Thyroid gland (tissue), 4 donors: Measurements from ENCODE around the gene HYAL4. TPM values are rescaled to one million over a fixed set of nuclear protein-coding genes. Genes with fewer than 3 reads are reported as not detected.
"Not testable (repeated sequence)": the region's sequence is repeated elsewhere in the genome, so short reads cannot be mapped to it uniquely, and the experiment has no call there.

ENCODE experiments used
- DNase-seq, 2 donors: peaks; one replicate each; pipeline ENCODE4 v3.0.0-alpha.2; 2019
- H3K27ac ChIP-seq, 3 donors: fragments of 200-600 bp; sonication (generic); 1 replicate in 2 of 3; 2 replicates in 1 of 3; pipeline ENCODE4 v1.5.1; 2016 to 2019; ENCODE audit warnings: mild to moderate bottlenecking in 1 of 3, moderate library complexity in 1 of 3
- H3K27me3 ChIP-seq: fragments of 200-600 bp; sonication (generic); one replicate; pipeline ENCODE4 v1.5.1; 2019
- H3K36me3 ChIP-seq, 2 donors: fragments of 200-600 bp; sonication (generic); one replicate each; pipeline ENCODE4 v1.5.1; 2016 to 2019
- H3K4me1 ChIP-seq, 2 donors: fragments of 200-600 bp; sonication (generic); one replicate each; pipeline ENCODE4 v1.5.1; 2017 to 2019
- H3K4me3 ChIP-seq, 3 donors: fragments of 200-600 bp; sonication (generic); replicated peaks in 1 of 3; 1 replicate in 2 of 3; 2 replicates in 1 of 3; pipeline ENCODE4 v1.5.1; 2016; ENCODE audit warnings: mild to moderate bottlenecking in 1 of 3
- H3K9me3 ChIP-seq: fragments of 200-600 bp; sonication (generic); one replicate; pipeline ENCODE4 v1.5.1; 2017
- POLR2A ChIP-seq, 2 donors: fragments of 450-650 bp; IDR thresholded peaks; one replicate each; pipeline ENCODE4 v1.6.1; 2017; ENCODE audit warnings: antibody characterized with exemption in 2 of 2, mild to moderate bottlenecking in 2 of 2, moderate library complexity in 1 of 2
- WGBS, 2 donors: methylation state at CpG; one replicate each; pipeline ENCODE4 v1.1.5; 2017; 5-methylcytosine and 5-hydroxymethylcytosine counted together
- intact Hi-C: fragments of 100-400 bp; cut with DNase I; formaldehyde crosslinking; loops from one replicate; pipeline ENCODE4 v1.15.1; 2023
- total RNA-seq, 4 donors: library from RNA; depleted of rRNA; stranded (reverse); fragments of >200 nt; gene quantifications; one replicate each; pipeline ENCODE4 v1.2.3, GENCODE V29; 2016
- TF ChIP-seq, protein P1 (sequence below), 6 experiments: fragments of 200-600 bp in 3 of 6; fragments of 450-650 bp in 3 of 6; sonication (generic) in 3 of 6; IDR thresholded peaks; one replicate each; pipeline ENCODE4 v1.5.1; 2016 to 2019; ENCODE audit warnings: antibody characterized with exemption in 6 of 6, mild to moderate bottlenecking in 2 of 6, inconsistent platforms in 1 of 6, moderate library complexity in 1 of 6

Gene HYAL4
- total RNA-seq, 4 donors from 2014 or later: 0.13 to 0.89 TPM; not detected in 2

DNA sequence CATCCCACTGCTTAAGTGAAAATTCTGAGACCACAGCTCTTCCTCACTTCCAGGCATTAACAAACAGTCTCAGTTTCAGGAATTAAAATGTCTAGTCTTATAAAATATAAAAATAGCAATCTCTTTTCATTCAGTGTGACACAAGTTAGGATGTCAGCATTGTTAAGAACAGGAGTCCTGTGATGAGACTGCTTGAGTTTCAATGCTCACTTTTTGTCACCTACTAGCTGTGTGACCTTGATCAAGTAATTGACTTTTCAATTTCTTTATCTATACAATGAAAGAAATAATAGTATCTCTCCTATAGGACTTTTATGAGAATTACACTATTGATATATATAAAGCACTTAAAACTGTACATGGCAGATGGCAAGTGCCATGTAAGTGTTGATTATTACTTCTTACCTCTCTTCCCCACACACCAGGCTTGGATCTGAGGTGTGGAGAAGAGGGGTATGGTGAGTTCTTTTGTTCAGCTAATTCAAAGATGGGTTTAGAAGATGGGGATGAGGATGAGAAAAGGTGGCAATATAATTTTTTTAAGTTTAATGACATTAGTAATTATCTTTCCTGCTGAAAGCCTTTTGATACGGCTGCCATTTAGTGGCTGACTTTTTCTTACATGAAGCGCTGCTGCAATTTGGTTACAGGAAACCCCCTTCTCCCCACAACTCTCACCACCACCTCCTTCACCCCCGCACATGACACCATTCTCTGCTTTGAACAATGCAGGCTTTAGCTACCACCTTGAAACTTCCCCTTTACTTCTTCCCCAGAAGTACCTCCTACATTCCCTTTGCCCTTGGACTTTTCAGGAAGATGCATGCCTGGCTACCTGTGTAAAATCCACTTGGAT lies 20.8 kb upstream of the HYAL4 start:
- intact Hi-C loops: no loop called here
- H3K27me3 ChIP-seq: no peaks in the 10 kb centered on the region
- no peak for TF ChIP-seq POLR2A (IDR thresholded peaks at IDR 0.05)
- TF ChIP-seq, protein P1, sequence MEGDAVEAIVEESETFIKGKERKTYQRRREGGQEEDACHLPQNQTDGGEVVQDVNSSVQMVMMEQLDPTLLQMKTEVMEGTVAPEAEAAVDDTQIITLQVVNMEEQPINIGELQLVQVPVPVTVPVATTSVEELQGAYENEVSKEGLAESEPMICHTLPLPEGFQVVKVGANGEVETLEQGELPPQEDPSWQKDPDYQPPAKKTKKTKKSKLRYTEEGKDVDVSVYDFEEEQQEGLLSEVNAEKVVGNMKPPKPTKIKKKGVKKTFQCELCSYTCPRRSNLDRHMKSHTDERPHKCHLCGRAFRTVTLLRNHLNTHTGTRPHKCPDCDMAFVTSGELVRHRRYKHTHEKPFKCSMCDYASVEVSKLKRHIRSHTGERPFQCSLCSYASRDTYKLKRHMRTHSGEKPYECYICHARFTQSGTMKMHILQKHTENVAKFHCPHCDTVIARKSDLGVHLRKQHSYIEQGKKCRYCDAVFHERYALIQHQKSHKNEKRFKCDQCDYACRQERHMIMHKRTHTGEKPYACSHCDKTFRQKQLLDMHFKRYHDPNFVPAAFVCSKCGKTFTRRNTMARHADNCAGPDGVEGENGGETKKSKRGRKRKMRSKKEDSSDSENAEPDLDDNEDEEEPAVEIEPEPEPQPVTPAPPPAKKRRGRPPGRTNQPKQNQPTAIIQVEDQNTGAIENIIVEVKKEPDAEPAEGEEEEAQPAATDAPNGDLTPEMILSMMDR (IDR thresholded peaks at IDR 0.05): no peak
- H3K4me3 ChIP-seq: no peak overlapping the region
- no peaks in the 10 kb centered on the region for H3K36me3 ChIP-seq
- DNase-seq: no peak
- H3K27ac ChIP-seq: no peak overlapping the region
- no peaks in the 10 kb centered on the region for H3K4me1 ChIP-seq
- H3K9me3 ChIP-seq: no peaks in the 10 kb centered on the region
- 80 to 84% methylated on average over 3 of the region's 3 CpGs for WGBS, 2 donors

DNA sequence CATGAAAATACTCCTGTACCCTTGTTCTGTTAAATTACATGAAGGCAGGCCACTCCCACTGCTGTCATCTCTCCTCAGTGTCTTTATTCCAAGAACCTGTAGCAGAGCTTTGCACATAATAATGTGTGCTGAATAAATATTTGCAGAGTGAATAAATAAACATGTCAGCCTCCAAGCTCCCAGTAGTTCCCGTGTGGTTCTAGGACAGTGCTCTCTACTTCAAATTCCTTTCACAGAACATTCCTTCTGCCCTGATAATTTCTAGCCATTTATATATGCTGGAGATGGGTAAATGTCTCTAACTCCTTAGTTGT lies 20.3 kb upstream of the HYAL4 start:
- Histone ChIP-seq H3K27me3 (no peaks in the 10 kb centered on the region), H3K9me3 (no peaks in the 10 kb centered on the region), H3K27ac (no peak overlapping the region), H3K36me3 (no peaks in the 10 kb centered on the region), H3K4me3 (no peak overlapping the region), H3K4me1 (no peaks in the 10 kb centered on the region)
- intact Hi-C loops: no loop called here
- no peak for DNase-seq
- TF ChIP-seq POLR2A (IDR thresholded peaks at IDR 0.05): no peak
- TF ChIP-seq, protein P1 (IDR thresholded peaks at IDR 0.05): no peak
- 5 to 6% methylated on average over 1 of the region's 1 CpG for WGBS, 2 donors

DNA sequence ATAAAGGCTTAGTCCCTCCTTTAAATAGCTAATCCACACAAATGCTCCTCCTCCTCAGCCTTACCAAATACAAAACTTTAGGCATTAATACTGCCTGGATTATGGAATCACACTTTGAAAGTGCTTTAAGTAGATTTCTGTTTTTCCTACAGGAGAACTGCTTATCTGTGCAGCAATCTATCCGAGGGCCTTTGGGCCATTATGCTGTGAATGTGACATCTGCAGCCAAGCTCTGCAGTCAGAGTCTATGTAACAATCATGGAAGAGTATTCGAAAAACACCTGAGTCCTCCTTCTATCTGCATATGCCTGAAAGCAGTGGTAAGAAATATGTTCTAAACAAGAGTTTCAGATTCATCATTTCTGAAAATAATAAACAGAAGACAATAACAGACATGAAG lies 16.2 kb upstream of the HYAL4 start:
- intact Hi-C loops: no loop called here
- Histone ChIP-seq H3K27ac (no peak overlapping the region), H3K36me3 (no peaks in the 10 kb centered on the region), H3K4me3 (no peak overlapping the region), H3K27me3 (no peaks in the 10 kb centered on the region), H3K4me1 (no peaks in the 10 kb centered on the region), H3K9me3 (no peaks in the 10 kb centered on the region)
- WGBS, 2 donors: 69 to 70% methylated on average over 2 of the region's 2 CpGs
- no peak for DNase-seq
- TF ChIP-seq, protein P1 (IDR thresholded peaks at IDR 0.05): no peak
- TF ChIP-seq POLR2A (IDR thresholded peaks at IDR 0.05): no peak

DNA sequence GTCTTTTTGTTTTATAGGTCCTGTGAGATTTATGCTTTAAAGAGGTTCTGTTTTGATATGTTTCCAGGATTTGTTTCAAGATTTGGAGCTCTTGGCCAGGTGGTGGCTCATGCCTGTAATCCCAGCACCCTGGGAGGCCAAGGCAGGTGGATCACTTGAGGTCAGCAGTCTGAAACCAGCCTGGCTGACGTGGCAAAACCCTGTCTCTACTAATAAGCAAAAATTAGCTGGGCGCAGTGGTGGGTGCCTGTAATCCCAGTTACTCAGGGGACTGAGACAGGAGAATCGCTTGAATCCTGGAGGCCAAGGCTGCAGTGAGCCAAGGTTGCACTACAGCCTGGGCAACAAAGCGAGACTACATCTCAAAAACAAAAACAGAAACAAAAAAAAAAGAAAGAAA lies 8.3 kb upstream of the HYAL4 start:
- Histone ChIP-seq H3K27me3 (no peaks in the 10 kb centered on the region), H3K9me3 (no peaks in the 10 kb centered on the region)
- intact Hi-C loops: no loop called here

DNA sequence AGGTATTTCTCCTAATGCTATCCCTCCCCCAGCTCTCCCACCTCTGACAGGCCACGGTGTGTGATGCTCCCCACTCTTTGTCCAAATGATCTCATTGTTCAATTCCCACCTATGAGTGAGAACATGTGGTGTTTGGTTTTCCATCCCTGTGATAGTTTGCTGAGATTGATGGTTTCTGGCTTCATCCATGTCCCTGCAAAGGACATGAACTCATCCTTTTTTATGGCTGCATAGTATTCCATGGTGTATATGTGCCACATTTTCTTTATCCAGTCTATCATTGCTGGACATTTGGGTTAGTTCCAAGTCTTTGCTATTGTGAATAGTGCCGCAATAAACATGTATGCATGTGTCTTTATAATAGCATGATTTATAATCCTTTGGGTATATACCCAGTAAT lies 5.9 kb upstream of the HYAL4 start:
- 96 to 97% methylated on average over 2 of the region's 2 CpGs for WGBS, 2 donors
- intact Hi-C loops: not testable (repeated sequence)

More for the DNA sequence above, 8.3 kb upstream of the HYAL4 start:
- Histone ChIP-seq H3K27ac (no peak overlapping the region), H3K36me3 (no peaks in the 10 kb centered on the region), H3K4me1 (no peaks in the 10 kb centered on the region), H3K4me3 (no peak overlapping the region)
- no peak for DNase-seq
- WGBS, 2 donors: 85 to 86% methylated on average over 4 of the region's 4 CpGs
- TF ChIP-seq, protein P1 (IDR thresholded peaks at IDR 0.05): no peak
- no peak for TF ChIP-seq POLR2A (IDR thresholded peaks at IDR 0.05)

DNA sequence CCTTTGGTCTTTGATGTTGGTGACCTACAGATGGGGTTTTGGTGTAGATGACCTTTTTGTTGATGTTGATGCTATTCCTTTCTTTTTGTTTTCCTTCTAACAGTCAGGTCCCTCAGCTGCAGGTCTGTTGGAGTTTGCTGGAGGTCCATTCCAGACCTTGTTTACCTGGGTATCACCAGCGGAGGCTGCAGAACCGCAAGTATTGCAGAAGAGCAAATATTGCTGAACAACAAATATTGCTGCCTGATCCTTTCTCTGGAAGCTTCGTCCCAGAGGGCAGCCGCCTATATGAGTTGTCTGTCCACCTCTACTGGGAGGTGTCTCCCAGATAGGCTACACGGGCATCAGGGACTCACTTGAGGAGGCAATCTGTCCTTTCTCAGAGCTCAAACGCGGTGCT lies 827 bp upstream of the HYAL4 start:
- DNase-seq, H3K36me3 ChIP-seq, intact Hi-C loops, H3K27me3 ChIP-seq, H3K27ac ChIP-seq, H3K4me3 ChIP-seq, H3K9me3 ChIP-seq, H3K4me1 ChIP-seq: not testable (repeated sequence)
- 89 to 95% methylated on average over 7 of the region's 7 CpGs for WGBS, 2 donors

More for the DNA sequence above, 5.9 kb upstream of the HYAL4 start:
- H3K27ac ChIP-seq, H3K27me3 ChIP-seq, DNase-seq, H3K4me1 ChIP-seq, H3K9me3 ChIP-seq, H3K4me3 ChIP-seq, H3K36me3 ChIP-seq: not testable (repeated sequence)
